WI38 (cell line): ENCODE data around the gene CEP85.
"Not testable (repeated sequence)": the region's sequence is repeated elsewhere in the genome, so short reads cannot be mapped to it uniquely, and the experiment has no call there.

Experiments used
- H3K4me3 ChIP-seq: 2 replicates; pipeline ENCODE4 v1.5.1; 2011; ENCODE audit warnings: low read depth, mild to moderate bottlenecking, control low read depth, low read length
- TF ChIP-seq, protein P1 (sequence below): IDR thresholded peaks from 2 replicates; pipeline ENCODE4 v1.5.1; 2012; ENCODE audit warnings: low read depth, mild to moderate bottlenecking, control low read depth, low read length

CEP85 gene

DNA sequence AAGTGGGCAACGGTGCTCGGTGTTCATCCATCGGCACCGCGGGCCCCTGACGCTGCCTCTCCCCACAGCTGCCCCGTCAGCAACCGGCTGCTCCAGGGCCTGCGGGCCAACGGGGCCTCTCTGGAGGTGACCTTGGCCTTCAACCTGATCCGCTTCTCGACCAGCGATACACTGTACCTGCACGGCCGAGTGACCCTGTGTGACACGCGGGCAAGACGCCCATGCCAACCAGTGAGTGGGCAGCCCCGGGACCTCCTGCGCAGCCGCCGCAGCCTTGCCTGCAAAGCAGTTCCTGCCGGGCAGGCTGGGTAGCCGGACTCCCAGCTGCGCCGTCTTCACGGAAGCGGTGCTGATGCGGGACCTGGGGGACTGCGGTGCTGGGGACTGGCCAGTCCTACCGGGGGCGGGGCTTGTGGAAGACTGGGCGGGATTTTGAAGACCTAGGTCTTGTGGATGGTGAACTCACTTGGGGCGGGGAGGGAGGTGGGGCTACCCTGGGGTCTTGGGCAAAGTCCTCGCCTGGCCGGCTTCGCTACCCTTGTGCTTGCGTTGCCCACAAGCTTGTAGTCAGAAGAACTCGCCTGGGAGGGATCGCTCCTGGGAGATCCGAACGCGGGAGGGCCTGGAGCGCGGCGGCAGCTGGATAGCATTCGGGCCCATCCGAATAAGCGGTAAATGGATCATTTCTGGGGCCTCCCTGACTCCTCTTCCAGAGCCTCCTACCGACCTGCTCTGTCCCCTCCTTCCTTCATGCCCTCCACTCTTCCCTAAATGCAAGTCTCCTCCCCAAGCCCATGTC lies 8.8 kb upstream of the CEP85 start:
- TF ChIP-seq, protein P1, sequence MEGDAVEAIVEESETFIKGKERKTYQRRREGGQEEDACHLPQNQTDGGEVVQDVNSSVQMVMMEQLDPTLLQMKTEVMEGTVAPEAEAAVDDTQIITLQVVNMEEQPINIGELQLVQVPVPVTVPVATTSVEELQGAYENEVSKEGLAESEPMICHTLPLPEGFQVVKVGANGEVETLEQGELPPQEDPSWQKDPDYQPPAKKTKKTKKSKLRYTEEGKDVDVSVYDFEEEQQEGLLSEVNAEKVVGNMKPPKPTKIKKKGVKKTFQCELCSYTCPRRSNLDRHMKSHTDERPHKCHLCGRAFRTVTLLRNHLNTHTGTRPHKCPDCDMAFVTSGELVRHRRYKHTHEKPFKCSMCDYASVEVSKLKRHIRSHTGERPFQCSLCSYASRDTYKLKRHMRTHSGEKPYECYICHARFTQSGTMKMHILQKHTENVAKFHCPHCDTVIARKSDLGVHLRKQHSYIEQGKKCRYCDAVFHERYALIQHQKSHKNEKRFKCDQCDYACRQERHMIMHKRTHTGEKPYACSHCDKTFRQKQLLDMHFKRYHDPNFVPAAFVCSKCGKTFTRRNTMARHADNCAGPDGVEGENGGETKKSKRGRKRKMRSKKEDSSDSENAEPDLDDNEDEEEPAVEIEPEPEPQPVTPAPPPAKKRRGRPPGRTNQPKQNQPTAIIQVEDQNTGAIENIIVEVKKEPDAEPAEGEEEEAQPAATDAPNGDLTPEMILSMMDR: no peak
- no peak overlapping the region for H3K4me3 ChIP-seq

DNA sequence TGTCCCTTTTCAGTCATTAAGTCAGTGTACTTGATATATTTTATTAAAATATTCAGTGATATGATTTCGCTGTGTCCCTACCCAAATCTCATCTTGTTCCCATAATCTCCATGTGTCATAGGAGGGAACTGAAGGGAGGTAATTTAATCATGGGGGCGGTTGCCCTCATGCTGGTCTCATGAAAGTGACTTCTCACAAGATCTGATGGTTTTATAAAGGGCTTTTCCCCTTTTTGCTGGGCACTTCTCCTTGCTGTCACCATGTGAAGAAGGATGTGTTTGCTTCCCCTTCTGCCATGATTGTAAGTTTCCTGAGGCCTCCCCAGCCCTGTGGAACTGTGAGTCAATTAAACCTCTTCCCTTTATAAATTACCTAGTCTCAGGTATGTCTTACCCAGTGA lies 3.3 kb upstream of the CEP85 start:
- H3K4me3 ChIP-seq: not testable (repeated sequence)

DNA sequence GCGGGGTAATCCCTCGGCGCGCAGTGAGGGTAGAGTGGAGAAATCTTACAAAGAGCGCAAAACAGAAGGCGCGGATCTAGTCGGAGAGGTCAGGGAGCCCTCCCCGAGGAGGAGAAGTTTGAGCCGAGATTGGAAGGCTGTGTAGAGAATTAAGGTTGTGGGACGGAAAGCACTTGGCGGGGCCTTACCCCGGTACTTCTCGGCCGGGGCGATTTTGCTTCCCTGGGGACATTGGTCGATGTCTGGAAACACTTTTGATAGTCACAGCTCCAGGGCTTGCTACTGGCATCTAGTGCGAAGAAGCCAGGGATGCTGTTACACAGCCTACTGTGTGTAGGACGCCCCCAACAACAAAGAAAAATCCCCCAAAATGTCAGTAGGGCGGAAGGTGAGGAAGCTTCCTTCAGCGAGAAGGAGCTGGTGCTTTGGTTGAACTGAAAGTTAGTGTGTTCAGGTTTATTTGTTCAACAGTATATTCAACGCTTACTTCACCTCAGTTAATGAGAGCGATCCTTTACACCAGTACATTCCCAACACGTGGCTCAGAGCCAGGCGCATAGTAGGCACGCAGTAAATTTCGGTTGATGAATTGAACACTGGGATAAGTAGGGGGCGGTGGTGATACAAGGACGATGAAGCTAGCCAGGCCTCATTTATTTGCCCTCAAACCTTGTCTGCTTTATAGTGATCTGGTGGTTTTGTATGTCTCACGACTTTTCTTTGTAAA lies 807 bp downstream of the CEP85 start:
- TF ChIP-seq, protein P1: no peak
- peak overlapping the region; percentile 86 for H3K4me3 ChIP-seq

DNA sequence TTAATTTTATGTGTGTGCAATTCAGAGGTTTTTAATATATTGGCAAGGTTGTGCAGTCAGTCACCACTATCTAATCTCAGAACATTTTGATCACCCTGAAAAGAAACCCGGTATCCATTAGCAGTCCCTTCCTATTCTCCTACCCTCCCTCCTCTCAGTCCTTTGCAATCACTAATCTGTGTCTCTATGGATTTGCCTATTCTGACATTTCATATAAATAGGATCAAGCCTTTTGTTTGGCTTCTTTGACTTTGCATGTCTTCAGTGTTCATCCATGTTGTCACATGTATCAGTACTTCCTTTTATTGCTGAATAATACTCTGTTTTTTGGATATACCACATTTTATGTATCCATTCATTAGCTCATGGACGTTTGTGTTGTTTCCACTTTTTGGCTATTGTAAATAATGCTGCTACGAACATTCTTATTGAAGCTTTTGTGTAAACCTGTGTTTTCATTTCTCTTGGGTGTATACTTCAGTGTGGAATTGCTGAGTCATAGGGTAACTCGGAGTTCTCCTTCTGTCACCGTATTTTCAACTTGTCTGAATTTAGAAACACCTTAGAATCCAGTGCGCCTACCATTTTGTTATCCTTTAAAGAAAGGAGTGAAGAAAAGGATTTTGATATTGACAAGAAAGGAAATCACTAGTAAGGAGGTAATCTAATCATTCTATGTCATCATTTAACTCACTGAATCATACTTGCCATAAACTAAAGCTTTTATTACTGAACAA lies 3.4 kb downstream of the CEP85 start:
- TF ChIP-seq, protein P1: no peak
- 0 out of 2 replicates have a peak overlapping the region, but pooled peaks have one; percentile 9 for H3K4me3 ChIP-seq

DNA sequence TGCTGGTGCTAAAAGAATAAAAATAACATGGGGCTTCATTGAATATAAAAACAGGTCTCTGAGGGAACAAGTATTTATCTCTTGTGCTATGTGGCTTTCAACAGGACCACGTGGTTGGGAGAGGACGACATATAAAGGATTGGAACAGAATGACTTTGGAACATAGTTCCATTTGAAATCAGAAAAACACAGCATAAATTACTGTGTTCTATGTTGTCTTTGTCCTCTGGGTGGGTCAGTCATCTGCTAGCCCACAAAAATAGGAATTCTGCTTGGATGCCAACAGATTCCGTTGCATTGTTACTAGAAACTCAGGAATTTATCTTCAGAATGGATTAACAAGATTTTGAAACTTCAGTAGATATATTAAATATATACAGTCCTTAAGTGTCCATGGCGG lies 5.9 kb downstream of the CEP85 start:
- H3K4me3 ChIP-seq: no peak overlapping the region
- TF ChIP-seq, protein P1: no peak

DNA sequence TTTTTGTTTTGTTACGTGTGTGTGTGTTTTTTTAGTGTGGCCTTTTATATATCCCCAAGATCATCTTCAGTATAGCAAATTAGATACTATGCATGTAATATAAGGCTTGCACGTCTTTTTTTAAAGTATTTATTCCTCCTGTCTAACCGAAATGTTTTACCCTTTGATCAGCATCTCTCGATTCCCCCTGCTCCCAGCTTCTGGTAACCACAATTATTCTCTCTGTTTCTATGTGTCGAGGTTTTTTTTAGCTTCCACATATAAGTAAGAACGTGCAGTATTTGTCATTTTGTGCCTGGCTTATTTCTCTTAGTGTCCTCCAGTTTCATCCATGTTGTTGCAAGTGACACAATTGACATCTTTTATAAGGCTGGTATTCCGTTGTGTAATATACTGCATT lies 18.7 kb downstream of the CEP85 start:
- H3K4me3 ChIP-seq: no peak overlapping the region
- TF ChIP-seq, protein P1: no peak

DNA sequence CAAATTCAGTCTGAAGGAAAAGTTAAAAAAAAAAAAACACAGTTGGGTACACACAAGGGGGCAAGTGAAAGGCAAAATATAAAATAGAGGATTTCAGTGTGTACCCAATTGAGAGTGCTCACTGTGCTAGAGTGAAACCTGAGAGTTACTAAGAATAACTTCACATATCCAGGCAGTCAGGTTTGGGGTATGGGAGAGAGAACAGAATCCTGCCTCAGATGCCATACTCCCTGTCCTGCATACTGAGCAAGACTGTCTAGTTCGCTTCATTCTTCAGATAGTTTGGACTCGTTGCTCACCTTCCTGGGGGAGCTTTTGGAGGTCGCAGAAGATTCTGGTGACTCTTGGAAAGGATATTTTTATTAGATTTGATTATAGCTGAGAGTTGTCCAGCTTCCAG lies 20.4 kb downstream of the CEP85 start:
- TF ChIP-seq, protein P1: no peak

More for the DNA sequence above, 20.4 kb downstream of the CEP85 start:
- H3K4me3 ChIP-seq: no peak overlapping the region
